Loucy (cell line): ENCODE measurements around the gene BTBD9.

Source experiments
- H2AFZ ChIP-seq: fragments of 200-600 bp; sonication (generic); 2 replicates; pipeline ENCODE4 v1.6.0; 2016; ENCODE audit warnings: antibody characterized with exemption, mild to moderate bottlenecking, low read length, moderate library complexity
- H3F3A ChIP-seq: fragments of 200-600 bp; 2 replicates; pipeline ENCODE4 v1.6.0; 2016; ENCODE audit warnings: antibody characterized with exemption, low read depth, mild to moderate bottlenecking
- H3K27me3 ChIP-seq: fragments of 200-600 bp; sonication (generic); 2 replicates; pipeline ENCODE4 v1.6.1; 2014; ENCODE audit warnings: low read length, mild to moderate bottlenecking; ENCODE audit not compliant: insufficient read depth, poor library complexity, severe bottlenecking
- H3K36me3 ChIP-seq: fragments of 200-600 bp; sonication (generic); 2 replicates; pipeline ENCODE4 v1.6.1; 2016; ENCODE audit warnings: low read length; ENCODE audit not compliant: insufficient read depth
- H3K4me1 ChIP-seq: fragments of 200-600 bp; sonication (generic); 2 replicates; pipeline ENCODE4 v1.5.1; 2014; ENCODE audit warnings: low read length, mild to moderate bottlenecking; ENCODE audit not compliant: insufficient read depth, poor library complexity, severe bottlenecking
- H3K4me2 ChIP-seq: fragments of 200-600 bp; sonication (generic); 2 replicates; pipeline ENCODE4 v1.6.0; 2014; ENCODE audit warnings: antibody characterized with exemption, low read length, low read depth, mild to moderate bottlenecking; ENCODE audit not compliant: poor library complexity, severe bottlenecking
- H3K4me3 ChIP-seq: fragments of 200-600 bp; sonication (generic); 2 replicates; pipeline ENCODE4 v1.5.1; 2014; ENCODE audit warnings: low read length, mild to moderate bottlenecking, mixed read lengths; ENCODE audit not compliant: poor library complexity, severe bottlenecking
- H3K79me2 ChIP-seq: fragments of 200-600 bp; sonication (generic); 2 replicates; pipeline ENCODE4 v1.6.1; 2014; ENCODE audit warnings: low read length; ENCODE audit not compliant: insufficient read depth
- H3K9ac ChIP-seq: fragments of 200-600 bp; sonication (generic); 2 replicates; pipeline ENCODE4 v1.6.0; 2014; ENCODE audit warnings: mild to moderate bottlenecking, low read depth, low read length, moderate library complexity; ENCODE audit not compliant: poor library complexity, severe bottlenecking
- H3K9me2 ChIP-seq: fragments of 200-600 bp; sonication (generic); replicated peaks from 2 replicates; pipeline ENCODE4 v1.6.1; 2016; ENCODE audit warnings: low read depth, low read length, mixed read lengths
- H3K9me3 ChIP-seq: fragments of 200-600 bp; sonication (generic); 2 replicates; pipeline ENCODE4 v1.6.1; 2014; ENCODE audit warnings: mild to moderate bottlenecking, antibody characterized with exemption, low read length, low read depth; ENCODE audit not compliant: insufficient read depth
- H4K20me1 ChIP-seq: fragments of 200-600 bp; sonication (generic); 2 replicates; pipeline ENCODE4 v1.6.0; 2014; ENCODE audit warnings: antibody characterized with exemption, low read length, mild to moderate bottlenecking; ENCODE audit not compliant: insufficient read depth, poor library complexity, severe bottlenecking
- CTCF ChIP-seq: fragments of 200-600 bp; sonication (generic); conservative IDR thresholded peaks from 2 replicates; pipeline ENCODE4 v1.5.1; 2014; ENCODE audit warnings: mild to moderate bottlenecking, antibody characterized with exemption, low read length
- EZH2phosphoT487 ChIP-seq: fragments of 200-600 bp; IDR thresholded peaks from 2 replicates; pipeline ENCODE4 v1.6.1; 2018; ENCODE audit warnings: antibody characterized with exemption, mild to moderate bottlenecking, moderate library complexity, borderline replicate concordance

BTBD9 gene

GRCh38 chr6:38528196-38528965 lies 111.3 kb downstream of the BTBD9 start:
- TF ChIP-seq CTCF (no peak), EZH2phosphoT487 (no peak)
- Histone ChIP-seq H3K36me3 (no peaks in the 10 kb centered on the region), H3F3A (no peaks in the 10 kb centered on the region), H3K27me3 (no peaks in the 10 kb centered on the region), H3K79me2 (no peaks in the 10 kb centered on the region), H3K9ac (no peak overlapping the region), H3K4me2 (no peak overlapping the region), H3K4me1 (no peaks in the 10 kb centered on the region), H3K4me3 (no peak overlapping the region), H2AFZ (no peak overlapping the region), H3K9me3 (no peaks in the 10 kb centered on the region), H4K20me1 (no peaks in the 10 kb centered on the region), H3K9me2 (no peaks in the 10 kb centered on the region)

GRCh38 chr6:38527371-38527770 lies 112.4 kb downstream of the BTBD9 start:
- Histone ChIP-seq H2AFZ (no peak overlapping the region), H3K4me3 (no peak overlapping the region), H4K20me1 (no peaks in the 10 kb centered on the region), H3F3A (no peaks in the 10 kb centered on the region), H3K36me3 (no peaks in the 10 kb centered on the region), H3K4me1 (no peaks in the 10 kb centered on the region), H3K9ac (no peak overlapping the region), H3K9me2 (no peaks in the 10 kb centered on the region), H3K79me2 (no peaks in the 10 kb centered on the region), H3K9me3 (no peaks in the 10 kb centered on the region), H3K4me2 (no peak overlapping the region), H3K27me3 (no peaks in the 10 kb centered on the region)
- TF ChIP-seq EZH2phosphoT487 (no peak), CTCF (no peak)

GRCh38 chr6:38525888-38526287 lies 113.8 kb downstream of the BTBD9 start:
- H3F3A ChIP-seq = no peaks in the 10 kb centered on the region
- no peaks in the 10 kb centered on the region for H3K9me2 ChIP-seq
- H3K9ac ChIP-seq = no peak overlapping the region
- no peaks in the 10 kb centered on the region for H3K27me3 ChIP-seq
- H3K4me2 ChIP-seq = no peak overlapping the region
- H3K79me2 ChIP-seq = no peaks in the 10 kb centered on the region
- H3K4me1 ChIP-seq = no peaks in the 10 kb centered on the region
- no peak overlapping the region for H2AFZ ChIP-seq
- no peaks in the 10 kb centered on the region for H4K20me1 ChIP-seq
- no peaks in the 10 kb centered on the region for H3K36me3 ChIP-seq
- no peaks in the 10 kb centered on the region for H3K9me3 ChIP-seq
- TF ChIP-seq CTCF (no peak), EZH2phosphoT487 (no peak)
- no peak overlapping the region for H3K4me3 ChIP-seq
